HG03103 (cell line): ENCODE results near the gene PRELP.

Source experiments
- ATAC-seq: cut with Tn5 transposase; IDR thresholded peaks from one replicate; pipeline ENCODE4 v1.9.1; 2021; ENCODE audit warnings: low read depth; ENCODE audit not compliant: unreplicated experiment

The PRELP gene

GRCh38 chr1:203521074-203521794, 45.6 kb downstream of the PRELP start:
- ATAC-seq = no peak

- ATAC-seq = no peak
Observed at GRCh38 chr1:203521812-203522211, 46.2 kb downstream of the PRELP start.

- ATAC-seq = no peak
Observed at GRCh38 chr1:203522237-203522636, 46.6 kb downstream of the PRELP start.

GRCh38 chr1:203523667-203524066, 48.1 kb downstream of the PRELP start:
- ATAC-seq = no peak

- ATAC-seq = no peak
Observed at GRCh38 chr1:203524152-203524551, 48.5 kb downstream of the PRELP start.

GRCh38 chr1:203524824-203525223, 49.2 kb downstream of the PRELP start:
- no peak for ATAC-seq

GRCh38 chr1:203525685-203526084, 50.1 kb downstream of the PRELP start:
- no peak for ATAC-seq

GRCh38 chr1:203526130-203526529, 50.5 kb downstream of the PRELP start:
- no peak for ATAC-seq

GRCh38 chr1:203526572-203526971, 51.0 kb downstream of the PRELP start:
- ATAC-seq = no peak

- no peak for ATAC-seq
Observed at GRCh38 chr1:203527013-203527412, 51.4 kb downstream of the PRELP start.

- no peak for ATAC-seq
Observed at GRCh38 chr1:203528063-203528462, 52.5 kb downstream of the PRELP start.

- no peak for ATAC-seq
Observed at GRCh38 chr1:203528976-203529835, 53.6 kb downstream of the PRELP start.

GRCh38 chr1:203531063-203531462, 55.5 kb downstream of the PRELP start:
- no peak for ATAC-seq

- ATAC-seq = no peak
Observed at GRCh38 chr1:203534012-203534411, 58.4 kb downstream of the PRELP start.

GRCh38 chr1:203534526-203534925, 58.9 kb downstream of the PRELP start:
- ATAC-seq = no peak

GRCh38 chr1:203536575-203536974, 61.0 kb downstream of the PRELP start:
- no peak for ATAC-seq

GRCh38 chr1:203536980-203537455, 61.4 kb downstream of the PRELP start:
- no peak for ATAC-seq

GRCh38 chr1:203537806-203538464, 62.3 kb downstream of the PRELP start:
- ATAC-seq = no peak

GRCh38 chr1:203538726-203539125, 63.1 kb downstream of the PRELP start:
- no peak for ATAC-seq

- no peak for ATAC-seq
Observed at GRCh38 chr1:203539831-203540546, 64.4 kb downstream of the PRELP start.
